ENCODE data around the gene ZC3H6. TPM values are rescaled to one million over a fixed set of nuclear protein-coding genes. Genes with fewer than 3 reads are reported as not detected.
"Not testable (repeated sequence)": the region's sequence is repeated elsewhere in the genome, so short reads cannot be mapped to it uniquely, and the experiment has no call there.

ZC3H6 gene
- total RNA-seq, 2 experiments from 2014 or later = 6.9 to 12.1 TPM

DNA sequence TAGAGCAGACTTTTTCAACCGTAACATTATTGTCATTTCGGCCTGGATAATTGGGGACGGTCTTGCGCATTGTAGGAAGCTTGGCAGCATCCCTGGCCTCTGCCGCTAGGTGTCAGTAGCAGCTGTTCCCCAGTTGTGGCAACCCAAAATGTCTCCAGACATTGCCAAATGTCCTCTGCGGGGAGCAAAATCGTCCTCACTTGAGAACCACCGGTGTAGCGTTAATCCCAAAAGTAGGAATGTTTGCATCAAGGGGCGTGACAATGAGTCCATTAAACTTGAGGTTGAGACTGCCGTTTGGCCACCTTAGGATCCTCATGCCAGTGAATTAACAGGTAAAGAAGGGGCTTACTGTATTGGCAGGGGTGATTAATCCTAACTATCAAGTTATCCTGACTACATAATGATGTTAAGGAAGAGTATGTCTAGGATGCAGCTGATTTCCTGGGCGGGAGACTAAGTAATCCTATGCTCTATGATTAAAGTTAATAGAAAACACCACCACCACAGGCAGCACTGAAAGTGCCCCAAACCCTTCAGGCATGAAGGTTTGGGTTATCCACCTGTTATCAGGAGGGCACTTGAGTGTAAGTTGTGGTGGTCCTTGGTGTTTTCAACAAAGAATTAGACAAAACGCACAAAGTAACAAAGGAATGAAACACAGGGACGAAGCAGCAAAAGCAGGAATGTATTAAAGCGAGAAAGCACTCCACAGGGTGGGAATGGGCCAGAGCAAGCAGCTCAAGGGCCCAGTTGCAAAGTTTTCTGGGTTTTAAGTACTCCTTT is 15.7 kb upstream of the ZC3H6 start:
- H3K27ac Mint-ChIP-seq = peak overlapping the region; percentile 80
- peak overlapping the region; percentile 48 for H3K4me3 Mint-ChIP-seq
- ATAC-seq (peak; percentile 52), DNase-seq (peak; percentile 90)
- peaks cover 3% of the 10 kb centered on the region for H3K9me3 Mint-ChIP-seq (ENCODE audit: low read depth)
- H3K36me3 Mint-ChIP-seq = peaks cover 4% of the 10 kb centered on the region
- H3K27me3 Mint-ChIP-seq = no peaks in the 10 kb centered on the region
- peaks cover 20% of the 10 kb centered on the region for H3K4me1 Mint-ChIP-seq
- CTCF ChIA-PET = interaction anchor here (0.8 to 3.3 kb wide), 20 partner anchors 8 to 431 kb away, joined by 3 to 19 read pairs (median 4); partner anchors contain the start of gene RGPD8

DNA sequence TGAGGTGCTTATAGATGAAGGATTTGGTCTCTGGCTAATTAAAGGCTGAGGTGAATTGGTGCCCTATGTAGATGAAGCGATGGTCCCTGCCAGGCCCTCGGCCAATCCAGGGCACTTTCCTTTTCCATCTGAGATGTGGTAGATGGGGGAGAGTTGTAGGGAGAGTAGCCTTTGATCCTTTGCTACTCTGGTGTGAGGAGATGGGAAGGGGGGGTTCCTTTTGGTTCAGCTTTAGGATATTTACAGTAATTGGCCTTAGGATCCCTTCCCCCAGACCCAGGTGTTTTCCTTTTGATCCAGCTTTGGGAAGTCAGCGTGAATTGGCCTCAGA is 15.1 kb upstream of the ZC3H6 start:
- peaks cover 3% of the 10 kb centered on the region for H3K9me3 Mint-ChIP-seq (ENCODE audit: low read depth)
- H3K4me1 Mint-ChIP-seq = peaks cover 18% of the 10 kb centered on the region
- peaks cover 4% of the 10 kb centered on the region for H3K36me3 Mint-ChIP-seq
- H3K27ac Mint-ChIP-seq = no peak overlapping the region
- no peak overlapping the region for H3K4me3 Mint-ChIP-seq
- no peaks in the 10 kb centered on the region for H3K27me3 Mint-ChIP-seq
- CTCF ChIA-PET = interaction anchor here (0.8 to 3.3 kb wide), 13 partner anchors 8 to 430 kb away, joined by 3 to 19 read pairs (median 5); partner anchors contain the start of gene RGPD8
- no peak for DNase-seq
- no peak for ATAC-seq

DNA sequence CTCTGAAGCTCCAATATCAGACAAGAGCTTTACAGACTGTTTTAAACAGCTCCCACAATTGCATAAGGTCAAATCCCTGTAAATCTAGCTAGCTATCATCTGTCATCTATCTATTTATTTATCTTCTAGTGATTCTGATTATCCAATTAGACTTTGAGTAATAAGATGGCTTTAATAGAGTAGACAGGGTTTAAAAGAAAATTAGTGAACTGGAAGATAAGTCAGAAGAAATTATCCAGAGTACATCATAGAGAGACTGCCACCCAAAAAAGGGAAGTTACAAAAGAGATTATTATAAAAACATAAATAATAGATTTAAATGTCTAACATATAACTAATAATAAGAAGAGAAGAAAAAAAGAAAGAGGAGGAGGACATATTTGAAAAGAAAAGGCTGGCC is 12.5 kb upstream of the ZC3H6 start:
- Mint-ChIP-seq H3K27me3 (no peaks in the 10 kb centered on the region), H3K36me3 (peaks cover 4% of the 10 kb centered on the region), H3K27ac (no peak overlapping the region), H3K4me1 (peaks cover 14% of the 10 kb centered on the region), H3K4me3 (no peak overlapping the region), H3K9me3 (ENCODE audit: low read depth) (peaks cover 3% of the 10 kb centered on the region)
- DNase-seq (no peak), ATAC-seq (no peak)
- CTCF ChIA-PET = no interaction called here

DNA sequence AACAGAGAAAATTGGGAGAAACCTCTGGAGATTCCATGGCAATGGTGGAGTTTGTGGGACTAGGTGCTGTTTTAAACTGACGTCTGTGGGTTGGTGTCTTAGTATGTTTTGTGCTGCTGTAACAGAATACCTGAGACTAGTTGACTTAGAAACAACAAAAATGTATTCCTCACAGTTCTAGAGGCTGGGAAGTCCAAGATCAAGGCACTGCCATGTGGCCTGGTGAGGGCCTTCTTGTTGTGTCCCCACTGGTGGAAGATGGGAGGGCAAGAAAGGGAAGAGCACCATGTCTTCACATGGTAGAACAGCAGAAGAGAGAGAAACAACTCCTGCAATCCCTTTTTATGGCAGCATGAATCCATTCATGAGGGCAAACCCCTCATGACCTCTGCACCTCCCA is 6.8 kb upstream of the ZC3H6 start:
- Mint-ChIP-seq H3K4me1 (peaks cover 4% of the 10 kb centered on the region), H3K36me3 (peaks cover 7% of the 10 kb centered on the region), H3K27me3 (no peaks in the 10 kb centered on the region), H3K9me3 (ENCODE audit: low read depth) (peaks cover 4% of the 10 kb centered on the region), H3K27ac (no peak overlapping the region), H3K4me3 (no peak overlapping the region)
- no peak for DNase-seq
- ATAC-seq = no peak
- CTCF ChIA-PET = interaction anchor here (1.1 to 2.1 kb wide), 2 partner anchors 9 to 12 kb away, joined by 3 to 8 read pairs; no protein-coding TSS in a partner anchor

DNA sequence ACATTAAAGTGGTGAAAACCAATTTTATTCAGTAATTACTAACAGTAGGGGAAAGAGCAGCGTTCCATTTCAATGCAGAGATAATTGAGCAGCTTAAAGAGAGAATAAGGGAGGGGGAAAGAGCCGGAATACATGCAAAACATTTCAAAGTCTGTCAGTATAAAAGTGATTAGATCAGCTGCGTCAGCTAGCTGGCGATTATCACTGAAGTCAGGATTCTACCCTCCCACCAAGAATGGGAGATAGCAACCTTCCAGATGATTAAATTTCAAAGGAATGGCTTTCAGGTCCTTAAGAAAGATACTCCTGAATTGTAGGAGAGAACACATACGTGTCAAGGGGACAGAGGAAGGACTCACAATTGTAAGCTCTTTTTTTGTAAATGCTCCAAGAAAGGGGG is 2.7 kb upstream of the ZC3H6 start:
- ATAC-seq = no peak
- Mint-ChIP-seq H3K36me3 (peaks cover 7% of the 10 kb centered on the region), H3K4me3 (no peak overlapping the region), H3K27me3 (no peaks in the 10 kb centered on the region), H3K9me3 (ENCODE audit: low read depth) (peaks cover 4% of the 10 kb centered on the region), H3K27ac (no peak overlapping the region), H3K4me1 (peaks cover 5% of the 10 kb centered on the region)
- no peak for DNase-seq
- CTCF ChIA-PET = interaction anchor here (3.2 kb wide), 1 partner anchor 13 kb away, joined by 19 read pairs; no protein-coding TSS in a partner anchor

DNA sequence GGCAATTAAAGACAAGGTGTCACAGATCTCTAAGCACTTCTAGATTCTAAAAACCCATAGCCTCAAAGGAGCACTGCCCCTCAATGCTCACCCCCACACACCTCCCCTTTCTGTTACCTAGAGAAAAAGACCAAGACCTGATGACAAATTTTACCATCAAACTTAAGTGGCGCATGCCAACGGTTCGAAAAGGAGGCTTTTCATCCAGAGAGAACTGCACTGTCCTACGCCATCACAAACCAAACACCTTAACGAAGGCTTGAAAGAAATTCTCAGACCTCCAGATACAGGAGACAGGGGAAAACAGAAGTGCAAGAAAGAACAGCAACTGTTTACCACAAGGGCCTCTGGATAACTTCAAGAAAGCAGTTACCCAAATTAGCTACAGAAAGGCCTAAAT is 2.0 kb upstream of the ZC3H6 start:
- Mint-ChIP-seq H3K4me3 (no peak overlapping the region), H3K4me1 (peaks cover 6% of the 10 kb centered on the region), H3K27me3 (no peaks in the 10 kb centered on the region), H3K9me3 (ENCODE audit: low read depth) (peaks cover 2% of the 10 kb centered on the region), H3K36me3 (peaks cover 3% of the 10 kb centered on the region), H3K27ac (no peak overlapping the region)
- ATAC-seq (no peak), DNase-seq (no peak)
- CTCF ChIA-PET = interaction anchor here (3.2 kb wide), 1 partner anchor 13 kb away, joined by 19 read pairs; no protein-coding TSS in a partner anchor

DNA sequence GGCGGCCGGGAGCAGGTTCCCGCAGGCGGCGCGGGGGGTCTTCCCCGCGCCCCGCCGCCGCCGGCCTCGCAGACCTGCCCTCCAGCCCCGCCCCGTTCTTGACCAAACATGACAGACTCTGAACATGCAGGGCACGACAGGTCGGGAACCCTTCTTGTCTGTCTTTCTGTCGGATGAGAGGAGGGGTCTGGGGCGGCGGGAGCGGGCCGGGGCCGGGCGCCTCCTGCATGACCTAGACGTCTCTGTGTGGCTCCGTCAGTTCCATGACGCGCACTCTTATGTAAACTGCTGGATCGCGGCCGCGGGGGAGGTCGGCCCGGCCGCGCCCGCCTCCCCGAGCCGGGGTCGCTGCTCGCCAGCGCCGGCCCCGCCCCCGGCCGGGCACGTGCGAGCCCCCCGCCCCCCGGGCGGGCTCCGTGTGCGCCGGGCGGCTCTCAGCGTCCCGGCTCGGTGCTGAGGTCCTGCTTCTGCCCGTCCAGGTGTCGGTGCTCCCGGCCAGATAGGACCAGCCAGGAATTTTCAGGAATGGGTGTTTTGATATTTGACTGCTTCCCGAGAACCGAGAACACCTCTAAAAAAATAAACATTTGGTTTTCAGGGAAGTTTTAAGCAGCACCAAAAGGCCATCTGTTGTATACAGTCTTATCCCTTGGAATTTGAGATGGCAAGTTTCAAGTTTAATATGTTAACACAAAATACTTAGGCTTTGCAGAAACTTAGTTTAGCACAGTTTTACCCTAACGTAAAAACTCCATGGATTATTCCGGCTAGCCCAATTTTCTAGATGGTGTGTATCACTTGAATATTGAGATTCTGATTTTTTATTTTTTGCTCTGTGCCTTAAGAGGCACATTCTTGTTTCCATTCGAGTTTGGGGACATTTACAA is 733 bp downstream of the ZC3H6 start:
- H3K27ac Mint-ChIP-seq = peak overlapping the region; percentile 97
- H3K4me1 Mint-ChIP-seq = peaks cover 9% of the 10 kb centered on the region
- CTCF ChIA-PET = no interaction called here
- no peaks in the 10 kb centered on the region for H3K9me3 Mint-ChIP-seq (ENCODE audit: low read depth)
- peak overlapping the region; percentile 89 for H3K4me3 Mint-ChIP-seq
- DNase-seq (peak; percentile 85), ATAC-seq (peak; percentile 63)
- no peaks in the 10 kb centered on the region for H3K36me3 Mint-ChIP-seq
- no peaks in the 10 kb centered on the region for H3K27me3 Mint-ChIP-seq

DNA sequence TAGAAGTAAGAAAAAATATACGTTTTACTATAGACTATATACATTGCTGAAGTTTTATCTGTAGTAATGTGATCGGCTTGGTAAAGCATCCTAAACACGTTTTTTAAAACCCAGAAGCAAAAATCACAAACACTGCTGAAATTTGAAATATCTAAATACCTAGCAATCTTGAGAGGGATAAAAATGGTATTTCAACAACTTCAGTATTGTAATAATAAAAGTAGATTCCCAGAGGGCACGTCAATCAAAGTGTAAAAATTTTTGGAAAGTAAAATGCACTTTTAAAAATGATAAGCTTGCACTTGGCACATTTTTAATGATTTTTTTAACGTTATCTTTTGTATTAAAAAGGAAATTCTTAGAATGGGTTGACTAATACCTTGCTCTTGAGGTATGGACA is 1.6 kb downstream of the ZC3H6 start:
- no peak for ATAC-seq

DNA sequence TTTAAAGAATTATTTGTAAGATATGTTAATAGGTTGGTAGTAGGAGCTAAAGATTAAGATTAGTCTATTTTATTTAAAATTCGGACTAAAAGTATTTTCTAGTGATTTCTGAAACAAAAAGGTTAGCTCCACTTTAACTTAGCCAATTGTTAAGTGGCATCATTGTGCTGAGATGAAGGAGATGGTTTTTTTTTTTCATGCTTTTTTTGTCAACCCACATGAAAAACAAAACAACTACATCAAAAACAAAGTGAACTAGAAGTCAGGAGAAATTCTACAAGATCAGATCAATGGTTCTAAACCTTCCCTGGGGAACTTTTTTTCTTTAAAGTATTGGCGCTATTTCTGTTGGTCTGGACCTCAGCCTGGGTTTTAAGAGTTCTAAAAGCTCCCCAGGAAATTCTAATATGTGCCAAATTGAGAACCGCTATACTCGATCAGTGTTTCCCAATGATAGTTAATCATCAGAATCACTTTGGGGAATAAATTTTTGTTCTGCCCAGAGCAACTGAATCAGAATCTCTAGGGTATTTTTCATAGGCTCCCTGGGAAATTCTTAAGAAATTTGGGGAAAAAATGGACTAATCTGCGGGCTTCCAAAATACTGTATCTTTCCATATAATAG is 2.3 kb downstream of the ZC3H6 start:
- CTCF ChIA-PET = interaction anchor here (0.7 to 1.9 kb wide), 8 partner anchors 17 to 205 kb away, joined by 3 to 6 read pairs (median 3); partner anchors contain the start of gene ZC3H8
- H3K4me3 Mint-ChIP-seq = no peak overlapping the region

More for the DNA sequence above, 1.6 kb downstream of the ZC3H6 start:
- Mint-ChIP-seq H3K4me3 (no peak overlapping the region), H3K4me1 (peaks cover 9% of the 10 kb centered on the region), H3K27me3 (no peaks in the 10 kb centered on the region), H3K9me3 (ENCODE audit: low read depth) (no peaks in the 10 kb centered on the region), H3K36me3 (no peaks in the 10 kb centered on the region), H3K27ac (no peak overlapping the region)
- CTCF ChIA-PET = interaction anchor here (0.7 to 1.9 kb wide), 7 partner anchors 16 to 206 kb away, joined by 3 to 6 read pairs (median 3); partner anchors contain the start of gene ZC3H8
- no peak for DNase-seq

DNA sequence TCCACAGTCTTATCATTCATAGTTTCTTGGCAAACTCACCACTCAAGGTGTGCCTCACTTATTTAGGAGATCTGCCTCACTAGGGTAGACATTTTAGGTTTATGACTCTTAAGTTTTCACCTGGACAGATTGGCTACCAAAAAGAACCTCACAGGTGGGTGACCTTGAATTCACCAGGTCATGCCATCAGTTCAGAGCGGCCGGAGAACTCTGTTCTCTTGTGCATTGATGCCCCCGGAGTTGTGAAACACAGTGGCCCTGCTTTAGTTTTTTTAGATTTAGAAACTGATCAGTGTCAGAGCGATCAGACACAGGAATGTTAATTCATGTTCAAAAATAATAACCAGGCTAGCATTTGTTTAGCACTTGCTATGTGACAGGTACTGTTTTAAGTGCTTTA is 6.7 kb downstream of the ZC3H6 start:
- DNase-seq; H3K4me3 Mint-ChIP-seq; ATAC-seq; H3K36me3 Mint-ChIP-seq; H3K27me3 Mint-ChIP-seq; H3K27ac Mint-ChIP-seq; H3K9me3 Mint-ChIP-seq (ENCODE audit: low read depth); CTCF ChIA-PET; H3K4me1 Mint-ChIP-seq: not testable (repeated sequence)

More for the DNA sequence above, 2.3 kb downstream of the ZC3H6 start:
- no peaks in the 10 kb centered on the region for H3K36me3 Mint-ChIP-seq
- no peaks in the 10 kb centered on the region for H3K27me3 Mint-ChIP-seq
- H3K4me1 Mint-ChIP-seq = peaks cover 9% of the 10 kb centered on the region
- no peak for DNase-seq
- ATAC-seq = no peak
- H3K9me3 Mint-ChIP-seq (ENCODE audit: low read depth) = no peaks in the 10 kb centered on the region
- no peak overlapping the region for H3K27ac Mint-ChIP-seq

DNA sequence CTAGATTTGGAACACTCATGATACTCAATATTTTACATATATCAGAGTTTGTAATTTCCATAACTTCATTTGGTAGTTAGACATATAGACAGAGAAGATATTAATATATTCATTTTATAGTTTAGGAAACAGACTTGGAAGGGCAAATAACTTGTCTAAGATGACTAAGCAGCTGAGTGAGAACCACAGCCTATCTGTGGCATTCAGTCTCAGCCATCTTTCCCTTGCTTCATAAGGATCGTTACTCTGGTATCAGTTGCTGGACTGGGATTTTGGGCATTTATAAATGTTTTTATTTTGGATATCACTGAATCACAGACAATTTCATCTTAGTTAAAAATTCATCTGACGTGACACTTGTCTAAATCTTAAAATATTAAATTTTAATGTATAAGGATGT is 8.1 kb downstream of the ZC3H6 start:
- CTCF ChIA-PET; H3K4me3 Mint-ChIP-seq; H3K27ac Mint-ChIP-seq; H3K9me3 Mint-ChIP-seq (ENCODE audit: low read depth); H3K27me3 Mint-ChIP-seq; DNase-seq; H3K4me1 Mint-ChIP-seq; H3K36me3 Mint-ChIP-seq; ATAC-seq: not testable (repeated sequence)

DNA sequence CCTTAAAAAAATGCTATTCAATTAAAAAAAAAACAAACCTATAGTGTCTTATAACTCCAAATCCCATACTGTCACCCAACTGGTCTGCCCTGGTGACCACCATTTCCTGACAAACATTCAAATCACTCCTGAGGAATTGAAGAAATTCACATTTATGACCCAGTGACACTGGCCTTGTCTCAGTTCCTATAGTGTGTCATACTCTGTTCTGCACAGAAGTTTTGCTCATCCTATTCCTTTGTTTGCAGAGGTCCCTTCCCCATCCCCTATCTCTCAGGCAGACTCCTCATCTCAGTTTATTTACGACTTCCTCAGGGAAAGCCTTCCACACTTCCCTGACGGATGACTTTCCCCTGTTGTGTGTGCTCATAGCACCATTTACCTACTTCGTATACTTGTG is 14.7 kb downstream of the ZC3H6 start:
- no peaks in the 10 kb centered on the region for H3K4me1 Mint-ChIP-seq
- H3K9me3 Mint-ChIP-seq (ENCODE audit: low read depth) = no peaks in the 10 kb centered on the region
- ATAC-seq (no peak), DNase-seq (no peak)
- H3K4me3 Mint-ChIP-seq = no peak overlapping the region
- no peaks in the 10 kb centered on the region for H3K27me3 Mint-ChIP-seq
- H3K36me3 Mint-ChIP-seq = no peaks in the 10 kb centered on the region
- H3K27ac Mint-ChIP-seq = no peak overlapping the region
- CTCF ChIA-PET = no interaction called here

DNA sequence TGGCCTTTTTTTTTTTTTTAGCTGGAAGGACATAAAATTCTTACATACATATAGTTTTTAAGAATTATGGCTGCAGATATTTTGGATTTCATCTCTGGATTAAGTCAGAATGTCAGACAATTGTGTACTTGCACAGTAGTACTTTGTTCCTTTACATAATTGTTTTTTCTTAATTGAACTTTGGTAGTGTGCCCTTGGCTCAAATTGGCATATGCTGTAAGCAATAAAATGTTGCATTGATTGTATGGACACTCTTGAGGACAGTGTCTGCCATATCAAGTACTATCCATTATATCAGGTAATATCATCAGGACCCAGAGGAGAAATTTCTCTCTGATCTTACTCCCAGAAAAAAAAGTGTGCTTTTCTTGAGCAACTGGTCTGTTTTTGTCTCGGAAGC is 15.3 kb downstream of the ZC3H6 start:
- no peaks in the 10 kb centered on the region for H3K27me3 Mint-ChIP-seq

More for the DNA sequence above, 15.3 kb downstream of the ZC3H6 start:
- ATAC-seq (no peak), DNase-seq (no peak)
- CTCF ChIA-PET = no interaction called here
- no peak overlapping the region for H3K27ac Mint-ChIP-seq
- H3K36me3 Mint-ChIP-seq = no peaks in the 10 kb centered on the region
- no peak overlapping the region for H3K4me3 Mint-ChIP-seq
- no peaks in the 10 kb centered on the region for H3K9me3 Mint-ChIP-seq (ENCODE audit: low read depth)
- H3K4me1 Mint-ChIP-seq = no peaks in the 10 kb centered on the region

Measured in activated CD8-positive, alpha-beta memory T cell treated with anti-CD3 and anti-CD28 coated beads, Interleukin-2, amount 10 ng/mL, durations not matched to agents 7 days and 5 days (primary cell).